Activated naive CD8-positive, alpha-beta T cell treated with anti-CD3 and anti-CD28 coated beads, Interleukin-2, amount 50 U/mL, for 24 hours (primary cell): ENCODE data around the gene P2RX2.
"Not testable (repeated sequence)": the region's sequence is repeated elsewhere in the genome, so short reads cannot be mapped to it uniquely, and the experiment has no call there.

ENCODE experiments used
- ATAC-seq: fragments of 150-1000 bp; cut with Tn5 transposase; one replicate; pipeline ENCODE4 v1.10.0; 2021
- DNase-seq: peaks from one replicate; pipeline ENCODE4 v3.0.0; 2021
- H3K27ac Mint-ChIP-seq: one replicate; pipeline ENCODE4 v1.8.0; 2021; ENCODE audit warnings: mild to moderate bottlenecking, mixed read lengths
- H3K27me3 Mint-ChIP-seq: one replicate; pipeline ENCODE4 v1.8.0; 2021; ENCODE audit warnings: mixed read lengths
- H3K36me3 Mint-ChIP-seq: one replicate; pipeline ENCODE4 v1.8.0; 2021; ENCODE audit warnings: low read depth, mixed read lengths
- H3K4me1 Mint-ChIP-seq: one replicate; pipeline ENCODE4 v1.8.0; 2021; ENCODE audit warnings: mixed read lengths
- H3K4me3 Mint-ChIP-seq: one replicate; pipeline ENCODE4 v1.8.0; 2021; ENCODE audit warnings: mild to moderate bottlenecking, moderate library complexity, mixed read lengths
- H3K9me3 Mint-ChIP-seq: one replicate; pipeline ENCODE4 v1.8.0; 2021; ENCODE audit warnings: mixed read lengths

Gene P2RX2

DNA sequence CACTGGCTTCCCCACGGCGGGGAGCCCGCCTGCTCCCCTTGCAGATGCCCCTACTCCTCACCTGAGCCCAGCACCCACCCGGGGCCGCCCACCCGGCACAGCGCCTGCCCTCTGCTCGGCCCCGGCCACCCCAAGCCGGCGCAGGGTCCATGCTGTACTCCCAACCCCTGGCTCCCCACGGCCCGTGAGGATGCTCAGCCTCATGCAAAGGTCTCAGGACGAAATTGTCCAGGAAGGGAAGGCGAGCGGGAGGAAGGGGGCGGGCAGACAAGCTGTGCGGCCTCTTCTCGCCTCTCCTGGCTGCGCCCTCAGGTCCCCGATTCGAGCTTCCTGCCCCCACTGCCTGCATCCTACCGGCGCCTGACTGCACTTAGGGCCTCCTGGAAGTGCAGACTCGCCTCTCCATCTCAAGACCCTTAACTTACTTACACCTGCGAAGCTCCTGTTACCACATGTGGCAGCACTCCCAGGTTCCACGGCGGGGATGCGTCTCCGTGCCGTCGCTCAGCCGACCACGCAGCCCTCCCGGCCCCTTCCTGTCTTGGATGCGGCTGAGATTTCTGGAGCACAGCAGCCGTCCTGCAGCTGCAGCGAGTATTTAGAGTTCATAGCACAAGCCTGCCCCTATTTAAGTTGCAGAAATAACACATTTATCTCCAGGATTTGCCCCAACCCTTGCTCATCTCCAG lies 26.1 kb upstream of the P2RX2 start:
- Mint-ChIP-seq H3K36me3 (no peaks in the 10 kb centered on the region), H3K27ac (no peak overlapping the region), H3K27me3 (peaks cover 14% of the 10 kb centered on the region), H3K4me1 (peaks cover 5% of the 10 kb centered on the region), H3K9me3 (no peaks in the 10 kb centered on the region), H3K4me3 (no peak overlapping the region)
- no peak for DNase-seq
- no peak for ATAC-seq

- no peaks in the 10 kb centered on the region for H3K9me3 Mint-ChIP-seq
- H3K36me3 Mint-ChIP-seq: no peaks in the 10 kb centered on the region
- no peak overlapping the region for H3K4me3 Mint-ChIP-seq
- H3K27me3 Mint-ChIP-seq: peaks cover 18% of the 10 kb centered on the region
- H3K27ac Mint-ChIP-seq: no peak overlapping the region
- H3K4me1 Mint-ChIP-seq: peaks cover 9% of the 10 kb centered on the region
- no peak for DNase-seq
- no peak for ATAC-seq
Observed at GRCh38 chr12:132593071-132593470, 25.5 kb upstream of the P2RX2 start.

GRCh38 chr12:132593521-132593920 lies 25.1 kb upstream of the P2RX2 start:
- no peak for ATAC-seq
- H3K27me3 Mint-ChIP-seq: peaks cover 19% of the 10 kb centered on the region
- H3K4me1 Mint-ChIP-seq: peaks cover 9% of the 10 kb centered on the region
- H3K36me3 Mint-ChIP-seq: no peaks in the 10 kb centered on the region
- no peaks in the 10 kb centered on the region for H3K9me3 Mint-ChIP-seq
- no peak for DNase-seq
- H3K4me3 Mint-ChIP-seq: no peak overlapping the region
- H3K27ac Mint-ChIP-seq: no peak overlapping the region

DNA sequence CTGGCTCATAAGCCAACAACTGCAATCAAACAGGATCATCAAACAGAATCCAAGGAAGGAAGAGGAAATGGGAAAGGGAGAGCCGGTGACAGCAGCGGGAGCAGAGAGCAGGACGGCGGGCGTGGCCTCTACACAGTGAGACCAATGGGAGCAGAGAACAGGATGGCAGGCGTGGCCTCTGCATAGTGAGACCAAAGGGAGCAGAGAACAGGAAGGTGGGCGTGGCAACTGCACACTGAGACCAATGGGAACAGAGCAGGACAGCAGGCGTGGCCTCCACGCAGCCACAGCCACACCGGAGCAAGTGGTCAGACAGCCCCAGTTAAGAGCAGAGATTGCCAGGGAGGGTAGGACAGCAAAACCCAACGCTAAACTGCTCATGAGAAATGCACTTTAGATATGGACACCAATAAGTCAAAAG lies 24.6 kb upstream of the P2RX2 start:
- no peak overlapping the region for H3K27ac Mint-ChIP-seq
- H3K27me3 Mint-ChIP-seq: peaks cover 23% of the 10 kb centered on the region
- H3K36me3 Mint-ChIP-seq: no peaks in the 10 kb centered on the region
- H3K4me3 Mint-ChIP-seq: no peak overlapping the region
- ATAC-seq: peak; percentile 77
- peaks cover 12% of the 10 kb centered on the region for H3K4me1 Mint-ChIP-seq
- peak; percentile 21 for DNase-seq
- no peaks in the 10 kb centered on the region for H3K9me3 Mint-ChIP-seq

- peaks cover 31% of the 10 kb centered on the region for H3K27me3 Mint-ChIP-seq
- peaks cover 13% of the 10 kb centered on the region for H3K4me1 Mint-ChIP-seq
- DNase-seq (no peak), ATAC-seq (no peak)
- H3K27ac Mint-ChIP-seq: no peak overlapping the region
- no peaks in the 10 kb centered on the region for H3K9me3 Mint-ChIP-seq
- H3K4me3 Mint-ChIP-seq: no peak overlapping the region
- H3K36me3 Mint-ChIP-seq: no peaks in the 10 kb centered on the region
Observed at GRCh38 chr12:132595183-132595582, 23.4 kb upstream of the P2RX2 start.

- H3K9me3 Mint-ChIP-seq: no peaks in the 10 kb centered on the region
- peaks cover 35% of the 10 kb centered on the region for H3K27me3 Mint-ChIP-seq
- H3K27ac Mint-ChIP-seq: no peak overlapping the region
- H3K4me3 Mint-ChIP-seq: no peak overlapping the region
- no peaks in the 10 kb centered on the region for H3K36me3 Mint-ChIP-seq
- H3K4me1 Mint-ChIP-seq: peaks cover 18% of the 10 kb centered on the region
- DNase-seq: no peak
- ATAC-seq: no peak
Observed at GRCh38 chr12:132596016-132596415, 22.6 kb upstream of the P2RX2 start.

DNA sequence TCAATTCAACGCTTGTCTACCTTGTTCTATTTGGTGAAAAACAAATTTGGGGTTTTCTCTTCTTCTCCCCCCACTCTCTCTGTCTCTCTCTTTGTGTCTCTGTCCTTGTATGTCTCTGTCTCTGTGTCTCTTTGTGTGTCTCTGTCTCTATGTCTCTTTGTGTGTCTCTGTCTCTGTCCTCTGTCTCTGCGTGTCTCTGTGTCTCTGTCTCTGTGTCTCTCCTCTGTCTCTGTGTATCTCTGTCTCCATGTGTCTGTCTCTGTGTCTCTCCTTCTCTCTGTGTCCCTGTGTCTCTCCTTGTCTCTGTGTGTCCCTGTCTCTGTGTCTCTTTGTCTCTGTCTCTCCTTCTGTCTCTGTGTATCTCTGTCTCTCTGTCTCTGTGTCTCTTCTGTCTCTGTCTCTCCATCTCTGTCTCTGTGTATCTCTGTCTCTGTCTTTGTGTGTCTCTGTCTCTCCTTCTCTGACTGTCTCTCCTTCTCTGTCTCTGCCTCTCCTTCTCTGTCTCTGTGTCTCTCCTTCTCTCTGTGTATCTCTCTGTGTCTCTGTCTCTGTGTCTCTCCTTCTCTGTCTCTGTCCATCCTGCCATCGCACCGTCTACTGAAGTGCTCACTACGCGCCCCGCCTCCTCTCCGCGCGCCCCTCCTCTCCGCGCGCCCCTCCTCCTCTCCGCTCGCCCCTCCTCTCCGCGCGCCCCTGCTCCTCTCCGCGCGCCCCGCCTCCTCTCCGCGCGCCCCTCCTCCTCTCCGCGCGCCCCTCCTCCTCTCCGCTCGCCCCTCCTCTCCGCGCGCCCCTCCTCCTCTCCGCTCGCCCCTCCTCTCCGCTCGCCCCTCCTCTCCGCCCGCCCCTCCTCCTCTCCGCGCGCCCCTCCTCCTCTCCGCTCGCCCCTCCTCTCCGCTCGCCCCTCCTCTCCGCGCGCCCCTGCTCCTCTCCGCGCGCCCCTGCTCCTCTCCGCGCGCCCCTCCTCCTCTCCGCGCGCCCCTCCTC lies 21.0 kb upstream of the P2RX2 start:
- peak overlapping the region; percentile 78 for H3K4me3 Mint-ChIP-seq
- peaks cover 20% of the 10 kb centered on the region for H3K4me1 Mint-ChIP-seq
- peak; percentile 17 for DNase-seq
- H3K27ac Mint-ChIP-seq: no peak overlapping the region
- H3K27me3 Mint-ChIP-seq: peaks cover 45% of the 10 kb centered on the region
- ATAC-seq: no peak
- no peaks in the 10 kb centered on the region for H3K36me3 Mint-ChIP-seq
- H3K9me3 Mint-ChIP-seq: no peaks in the 10 kb centered on the region

- H3K27me3 Mint-ChIP-seq: peaks cover 46% of the 10 kb centered on the region
- not testable (repeated sequence) for H3K4me3 Mint-ChIP-seq, DNase-seq, H3K9me3 Mint-ChIP-seq, H3K27ac Mint-ChIP-seq, ATAC-seq, H3K36me3 Mint-ChIP-seq
- H3K4me1 Mint-ChIP-seq: peaks cover 18% of the 10 kb centered on the region
Observed at GRCh38 chr12:132599502-132599901, 19.1 kb upstream of the P2RX2 start.

DNA sequence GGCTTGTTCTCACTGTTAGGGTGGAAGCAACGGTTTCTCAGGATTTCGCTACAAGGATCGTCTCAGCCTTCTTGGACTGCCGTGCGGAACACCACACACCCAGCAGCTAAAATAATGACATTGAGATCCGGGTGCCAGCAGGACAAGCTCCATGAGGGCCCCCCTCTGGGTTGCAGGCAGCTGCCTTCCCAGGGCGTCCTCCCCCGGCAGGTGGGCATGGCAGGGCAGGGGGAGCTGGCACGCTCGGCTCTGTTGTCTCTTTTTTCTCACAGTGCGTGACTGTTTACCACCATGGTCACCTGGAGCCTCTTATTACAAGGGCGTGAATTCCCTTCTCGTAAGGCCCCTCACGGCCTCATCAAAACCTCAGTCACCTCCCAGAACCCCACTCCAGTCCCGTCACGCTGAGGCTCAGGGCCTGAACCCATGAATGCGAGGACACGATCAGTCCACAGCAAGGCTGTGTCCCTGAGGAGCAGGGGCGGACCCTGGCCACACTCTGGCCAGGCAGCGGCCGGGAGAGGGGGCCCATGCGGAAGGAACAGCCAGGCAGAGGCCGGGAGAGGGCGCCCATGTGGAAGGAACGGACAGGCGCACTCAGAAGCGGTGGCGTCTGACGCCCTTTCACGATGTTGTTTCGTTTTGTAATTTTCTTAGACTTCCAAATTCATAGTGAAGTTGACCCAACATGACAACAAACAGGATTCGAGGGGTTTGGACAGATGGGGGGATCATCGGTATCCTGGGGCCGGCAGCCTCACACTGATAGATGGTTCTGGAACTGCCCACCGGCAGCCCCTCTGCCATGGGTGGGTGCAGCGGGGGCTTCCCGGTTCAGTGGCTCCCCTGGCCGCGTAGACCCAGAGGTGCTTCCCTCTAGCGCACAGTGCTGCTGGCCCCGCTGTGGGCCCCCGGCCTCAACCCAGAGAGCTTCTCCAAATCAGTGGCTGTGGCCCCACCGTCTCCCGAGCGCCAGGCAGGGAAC lies 18.2 kb upstream of the P2RX2 start:
- DNase-seq (peak; percentile 59), ATAC-seq (peak; percentile 48)
- Mint-ChIP-seq H3K9me3 (no peaks in the 10 kb centered on the region), H3K4me3 (peak overlapping the region; percentile 55), H3K27me3 (peaks cover 53% of the 10 kb centered on the region), H3K27ac (no peak overlapping the region), H3K36me3 (no peaks in the 10 kb centered on the region), H3K4me1 (peaks cover 18% of the 10 kb centered on the region)

DNA sequence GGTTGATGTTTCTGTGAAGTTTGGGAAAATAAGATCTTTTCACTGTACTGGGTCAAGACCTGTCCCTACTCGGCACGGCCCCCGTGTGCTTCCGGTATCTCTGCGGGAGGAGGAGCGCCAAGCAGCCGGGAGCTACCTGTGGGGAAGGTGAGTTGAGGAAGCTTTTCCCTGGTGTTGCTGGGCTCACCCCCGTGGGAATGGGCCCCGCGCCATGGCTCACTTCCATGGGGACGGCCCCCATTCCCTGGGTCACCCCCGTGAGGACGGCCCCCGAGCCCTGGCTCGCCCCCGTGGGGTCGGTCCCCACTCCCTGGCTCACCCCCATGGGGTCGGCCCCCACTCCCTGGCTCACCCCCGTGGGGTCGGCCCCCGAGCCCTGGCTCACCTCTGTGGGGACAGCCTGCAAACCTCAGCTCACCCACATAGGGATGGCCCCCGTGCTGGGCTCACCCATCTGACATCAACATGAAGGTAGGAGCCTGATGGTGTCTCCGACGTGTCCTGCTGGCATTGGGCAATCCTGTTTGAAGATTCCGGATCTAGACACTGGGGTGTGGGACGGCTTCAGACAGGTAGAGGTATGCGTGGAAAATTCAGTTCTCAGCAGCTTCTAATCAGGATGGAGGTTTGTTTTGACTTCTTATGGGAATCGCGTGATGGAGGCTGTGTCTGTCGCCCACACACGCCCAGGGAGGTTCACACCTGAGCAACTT lies 17.2 kb upstream of the P2RX2 start:
- ATAC-seq (no peak), DNase-seq (no peak)
- no peak overlapping the region for H3K27ac Mint-ChIP-seq
- peaks cover 55% of the 10 kb centered on the region for H3K27me3 Mint-ChIP-seq
- no peaks in the 10 kb centered on the region for H3K9me3 Mint-ChIP-seq
- no peaks in the 10 kb centered on the region for H3K36me3 Mint-ChIP-seq
- H3K4me1 Mint-ChIP-seq: peaks cover 18% of the 10 kb centered on the region
- H3K4me3 Mint-ChIP-seq: no peak overlapping the region

- DNase-seq (no peak), ATAC-seq (no peak)
- Mint-ChIP-seq H3K4me3 (no peak overlapping the region), H3K27ac (no peak overlapping the region), H3K9me3 (no peaks in the 10 kb centered on the region), H3K4me1 (peaks cover 14% of the 10 kb centered on the region), H3K36me3 (no peaks in the 10 kb centered on the region), H3K27me3 (peaks cover 59% of the 10 kb centered on the region)
Observed at GRCh38 chr12:132602572-132603239, 15.9 kb upstream of the P2RX2 start.

GRCh38 chr12:132603240-132604150 lies 15.1 kb upstream of the P2RX2 start:
- no peak overlapping the region for H3K27ac Mint-ChIP-seq

More at GRCh38 chr12:132603240-132604150, 15.1 kb upstream of the P2RX2 start:
- Mint-ChIP-seq H3K27me3 (peaks cover 66% of the 10 kb centered on the region), H3K36me3 (no peaks in the 10 kb centered on the region), H3K9me3 (no peaks in the 10 kb centered on the region), H3K4me3 (no peak overlapping the region), H3K4me1 (peaks cover 20% of the 10 kb centered on the region)
- DNase-seq (no peak), ATAC-seq (no peak)
